HL-60 (cell line): ENCODE results near the gene LRFN5.

Experiments
- CTCF ChIP-seq: IDR thresholded peaks from one replicate; pipeline ENCODE4 v1.5.1; 2011; ENCODE audit warnings: low read length, control low read depth, inconsistent platforms; ENCODE audit not compliant: insufficient read depth
- POLR2AphosphoS5 ChIP-seq: IDR thresholded peaks from 2 replicates; pipeline ENCODE4 v1.6.1; 2012; ENCODE audit warnings: low read depth
- REST ChIP-seq: IDR thresholded peaks from 2 replicates; pipeline ENCODE4 v1.6.1; 2012; ENCODE audit warnings: low read depth; ENCODE audit not compliant: insufficient replicate concordance

GRCh38 chr14:41806366-41806975, 199.8 kb downstream of the LRFN5 start:
- no peak for TF ChIP-seq CTCF
- TF ChIP-seq POLR2AphosphoS5, result no peak
- no peak for TF ChIP-seq REST
